Measurements from ENCODE around the gene GNB5. TPM values are rescaled to one million over a fixed set of nuclear protein-coding genes. Genes with fewer than 3 reads are reported as not detected.
A peak's percentile ranks its signal among the peaks of the same experiment; 100 is the strongest.
"Not testable (repeated sequence)": the region's sequence is repeated elsewhere in the genome, so short reads cannot be mapped to it uniquely, and the experiment has no call there.

The GNB5 gene
- total RNA-seq, 1 donor from 2014 or later, result 30.9 TPM

DNA sequence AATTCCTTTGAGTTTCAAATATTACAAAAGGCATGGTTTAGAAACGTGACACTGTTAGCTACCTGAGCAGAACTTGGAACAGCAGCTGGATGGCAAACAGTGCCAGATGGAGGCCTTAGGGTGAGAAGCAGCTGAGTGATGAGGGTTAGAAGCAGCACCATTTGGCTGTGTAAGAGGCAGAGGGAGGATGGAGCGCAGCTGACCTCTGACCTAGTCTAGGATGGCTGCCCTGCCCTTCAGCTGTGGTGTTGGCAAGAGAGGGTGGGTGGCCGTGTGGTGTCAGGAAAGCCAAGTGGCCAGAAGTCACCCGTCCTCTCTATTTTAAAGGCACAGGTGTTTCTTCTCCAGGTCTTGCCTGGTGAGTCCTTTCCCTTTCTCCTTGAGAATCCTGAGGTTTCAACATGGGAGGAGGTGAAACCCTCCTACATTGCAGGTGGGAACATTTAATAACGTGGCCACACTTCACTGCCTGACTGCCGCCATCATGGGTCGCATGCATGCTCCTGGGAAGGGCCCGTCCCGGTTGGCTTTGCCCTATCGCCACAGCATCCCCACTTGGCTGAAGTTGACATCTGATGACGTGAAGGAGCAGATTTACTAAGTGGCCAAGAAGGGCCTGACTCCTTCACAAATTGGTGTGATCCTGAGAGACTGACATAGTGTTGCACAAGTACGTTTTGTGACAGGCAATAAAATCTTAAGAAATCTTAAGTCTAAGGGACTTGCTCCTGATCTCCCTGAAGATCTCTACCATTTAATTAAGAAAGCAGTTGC lies 96.2 kb downstream of the GNB5 start:
- no peak for DNase-seq (ENCODE audit: low read depth in 2 of 2)

DNA sequence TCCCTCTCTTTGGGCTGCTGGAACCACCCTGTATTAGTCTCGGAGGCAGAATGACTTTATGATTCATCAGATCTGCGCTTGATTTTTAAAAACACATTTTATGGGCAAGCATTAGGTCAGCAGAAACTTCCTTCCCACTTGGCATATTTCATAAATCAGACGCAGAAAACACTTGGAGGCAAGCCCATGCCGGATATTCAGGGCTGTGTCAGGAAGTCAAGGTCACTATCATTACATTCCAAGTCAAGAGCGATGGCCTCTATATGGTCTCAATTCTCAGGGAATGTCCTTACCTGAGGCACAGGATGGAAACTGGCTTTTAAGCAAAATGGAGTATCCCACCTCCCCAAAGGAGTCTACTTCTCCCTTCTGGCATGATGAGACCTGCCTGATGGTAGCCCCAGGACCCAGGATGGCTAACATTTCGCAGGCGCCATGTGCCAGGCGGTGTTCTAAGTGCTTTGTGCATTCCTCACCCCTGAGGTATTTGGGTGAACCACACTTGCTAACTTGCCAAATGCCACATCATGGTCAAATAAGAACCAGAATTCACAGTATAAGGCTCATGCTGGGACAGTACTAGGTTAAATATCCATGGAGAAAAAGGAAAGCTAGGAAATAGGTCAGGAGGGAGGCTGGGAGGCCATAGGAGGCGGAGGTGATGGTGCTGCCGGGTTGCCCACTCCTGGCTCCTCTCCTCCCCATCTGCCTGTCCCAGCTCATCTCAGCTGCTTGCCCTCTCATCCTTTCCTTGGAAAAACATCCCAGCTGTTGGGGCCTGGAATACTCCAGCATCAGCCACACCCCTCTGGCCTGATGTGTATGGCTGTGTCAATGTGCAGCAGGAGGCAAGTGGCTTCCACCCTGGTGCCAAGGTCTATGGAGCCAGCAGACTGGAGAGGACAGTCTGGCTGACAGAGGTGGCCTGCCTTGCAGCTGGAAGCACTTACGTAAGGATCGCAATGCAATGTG lies 97.4 kb downstream of the GNB5 start:
- DNase-seq (ENCODE audit: low read depth in 2 of 2), result peak; percentile 81 to 97

DNA sequence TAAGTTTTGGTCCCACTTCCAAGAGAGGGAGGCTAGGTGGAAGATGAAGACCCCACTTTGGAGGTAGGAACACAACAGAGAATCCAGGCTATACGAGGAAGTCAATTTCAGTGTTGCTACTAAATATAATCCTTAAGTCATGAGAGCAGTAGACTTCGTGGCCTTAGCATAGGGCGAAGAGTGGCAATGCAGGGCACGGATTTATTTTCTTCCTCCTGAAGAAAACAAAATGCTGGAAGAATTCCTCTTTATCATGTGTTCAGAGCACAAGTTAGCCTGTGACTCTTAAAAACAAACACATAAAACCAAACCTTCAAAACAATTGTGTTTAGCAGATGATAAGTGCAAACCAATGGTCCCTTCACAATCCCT lies 98.0 kb downstream of the GNB5 start:
- DNase-seq (ENCODE audit: low read depth in 2 of 2), result no peak

DNA sequence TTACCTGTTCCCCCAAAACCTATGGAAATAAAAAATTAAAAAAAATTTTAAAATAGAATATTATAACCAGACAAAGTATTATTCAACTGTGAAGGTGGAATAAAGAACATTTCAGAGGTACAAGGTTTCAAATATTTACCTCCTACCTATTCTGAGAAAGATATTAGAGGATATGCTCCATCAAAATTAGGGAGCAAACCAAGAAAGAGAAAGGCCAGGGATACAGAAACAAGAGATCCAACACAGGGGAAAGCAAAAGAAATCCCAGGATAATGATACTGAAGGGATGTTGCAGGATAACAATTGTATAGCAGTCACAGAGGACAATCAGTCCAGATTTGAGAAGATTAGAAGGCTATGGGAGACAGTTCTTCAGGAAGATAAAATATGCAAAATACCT lies 101.0 kb downstream of the GNB5 start:
- DNase-seq (ENCODE audit: low read depth in 2 of 2), result no peak

GRCh38 chr15:52086011-52086786 lies 105.0 kb downstream of the GNB5 start:
- DNase-seq (ENCODE audit: low read depth in 2 of 2), result no peak

- DNase-seq (ENCODE audit: low read depth in 2 of 2), result peak in 1 of 2 donors; percentile 32
Observed at GRCh38 chr15:52085299-52085698, 105.9 kb downstream of the GNB5 start.

DNA sequence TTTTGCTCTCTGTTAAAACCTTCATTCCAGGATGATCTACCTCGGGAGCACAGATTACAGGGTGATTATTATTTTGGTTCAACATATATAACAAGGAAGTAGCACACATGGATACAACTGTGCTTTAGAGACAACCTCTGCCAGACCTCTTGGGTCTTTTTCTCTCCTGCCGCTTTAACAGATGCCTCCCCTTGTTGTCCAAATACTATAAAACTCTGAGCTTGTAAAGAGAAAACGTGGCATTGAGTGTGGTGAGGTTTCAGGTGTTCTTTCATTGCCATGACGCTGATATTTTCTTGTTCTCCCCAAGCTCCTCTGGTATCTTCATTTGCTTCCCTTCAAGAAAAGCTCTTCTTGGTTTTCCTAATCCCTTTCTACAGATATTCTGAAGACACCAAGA lies 107.6 kb downstream of the GNB5 start:
- no peak for DNase-seq (ENCODE audit: low read depth in 2 of 2)

GRCh38 chr15:52083037-52083359 lies 108.2 kb downstream of the GNB5 start:
- not testable (repeated sequence) for DNase-seq (ENCODE audit: low read depth in 2 of 2)

GRCh38 chr15:52082197-52083036 lies 108.8 kb downstream of the GNB5 start:
- no peak for DNase-seq (ENCODE audit: low read depth in 2 of 2)

- DNase-seq (ENCODE audit: low read depth in 2 of 2), result no peak
Observed at GRCh38 chr15:52080706-52081392, 110.3 kb downstream of the GNB5 start.

DNA sequence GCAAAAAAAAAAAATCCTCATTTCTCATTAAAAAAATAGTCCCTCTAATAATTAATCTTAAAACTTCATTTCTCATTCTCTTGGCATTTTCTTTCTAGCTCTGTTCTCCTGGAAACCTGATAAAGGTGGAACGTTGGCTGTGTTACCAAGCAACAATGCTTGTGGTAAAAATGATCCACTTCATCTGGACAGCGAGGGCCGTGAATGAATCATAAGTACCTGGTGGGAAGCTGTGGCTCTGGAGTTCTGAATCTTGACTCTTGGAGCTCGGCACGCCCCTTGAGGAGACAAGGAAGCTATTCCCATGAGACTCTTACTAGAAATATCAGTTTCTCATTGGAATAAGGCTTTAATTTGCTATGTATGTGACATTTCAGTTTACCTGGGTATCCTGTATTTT lies 111.2 kb downstream of the GNB5 start:
- no peak for DNase-seq (ENCODE audit: low read depth in 2 of 2)

- DNase-seq (ENCODE audit: low read depth in 2 of 2), result peak in 1 of 2 donors; percentile 64
Observed at GRCh38 chr15:52078876-52079700, 112.1 kb downstream of the GNB5 start.

- DNase-seq (ENCODE audit: low read depth in 2 of 2), result peak in 1 of 2 donors; percentile 50
Observed at GRCh38 chr15:52078197-52078875, 112.9 kb downstream of the GNB5 start.

GRCh38 chr15:52076889-52077781 lies 114.1 kb downstream of the GNB5 start:
- DNase-seq (ENCODE audit: low read depth in 2 of 2), result peak in 1 of 2 donors; percentile 65

DNA sequence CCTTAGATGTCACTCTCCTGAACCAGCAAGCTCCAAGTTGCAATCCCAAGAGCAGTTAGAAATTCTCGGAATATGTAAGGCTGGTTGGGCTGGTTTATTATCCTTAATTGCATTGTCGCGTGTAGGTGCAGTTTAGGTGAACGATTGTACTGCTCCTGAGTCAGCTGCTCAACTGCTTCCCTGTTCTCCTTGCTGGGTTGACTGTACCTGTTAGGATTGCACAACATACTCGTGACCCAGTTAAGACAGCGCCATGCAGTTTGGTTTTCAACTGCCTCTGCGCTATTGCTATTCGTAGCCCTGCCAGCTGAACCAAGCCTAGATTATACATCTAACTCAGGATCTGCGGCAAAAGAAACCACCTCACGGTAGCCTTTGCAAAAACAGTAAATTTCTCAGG lies 119.6 kb downstream of the GNB5 start:
- DNase-seq (ENCODE audit: low read depth in 2 of 2), result no peak

DNA sequence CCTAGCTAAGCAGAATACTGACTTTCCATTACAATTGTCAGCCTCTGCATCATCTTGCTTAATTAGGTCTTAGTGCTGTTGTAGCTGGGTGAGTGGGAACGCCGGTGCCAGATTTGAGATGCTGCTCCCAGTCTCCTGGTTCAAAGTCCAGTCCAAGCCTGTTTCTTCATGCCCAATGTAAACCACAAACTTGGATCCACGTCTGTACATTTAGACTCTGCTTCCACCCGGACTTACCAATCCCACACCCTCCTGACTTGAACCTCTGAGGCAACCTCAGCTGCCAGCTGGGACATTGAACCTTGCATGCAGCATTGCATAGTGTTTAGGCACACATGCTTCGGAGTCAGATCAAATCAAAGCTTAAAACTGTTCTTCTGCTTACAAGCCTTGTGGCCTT lies 121.6 kb downstream of the GNB5 start:
- DNase-seq (ENCODE audit: low read depth in 2 of 2), result no peak

DNA sequence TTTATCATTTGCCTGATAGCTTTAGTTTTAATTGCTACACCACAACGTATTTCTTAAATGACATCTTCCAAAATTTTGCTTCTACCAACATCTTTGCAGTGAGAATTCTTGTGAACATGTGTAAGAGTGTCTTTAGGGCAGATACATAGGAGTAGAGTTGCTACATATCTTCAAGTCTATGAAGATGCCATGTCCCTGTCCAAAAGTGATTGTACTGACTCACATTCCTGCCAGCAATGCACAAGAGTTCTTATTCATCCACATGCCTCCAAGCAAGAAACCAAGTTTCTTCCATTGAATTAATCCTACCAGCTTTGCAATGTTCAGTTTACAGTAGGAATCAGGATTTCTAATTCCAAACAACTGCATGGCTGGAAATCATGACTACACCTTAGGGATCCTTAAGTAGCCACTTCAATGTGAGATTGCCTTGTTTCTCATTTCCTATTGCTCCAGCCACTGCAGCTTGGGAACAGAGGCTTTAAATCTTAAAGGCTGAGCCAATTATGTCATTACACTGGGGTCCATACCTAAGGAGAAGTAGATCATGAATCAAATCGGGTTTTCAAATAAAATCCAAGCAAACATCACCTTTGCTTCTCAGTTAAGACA lies 123.1 kb downstream of the GNB5 start:
- no peak for DNase-seq (ENCODE audit: low read depth in 2 of 2)

All from dermis microvascular lymphatic vessel endothelial cell (primary cell).